Upper lobe of right lung (tissue), 1 donor: ENCODE measurements around the gene PSMC2. TPM values are rescaled to one million over a fixed set of nuclear protein-coding genes. Genes with fewer than 3 reads are reported as not detected.

Experiments
- ATAC-seq: fragments of 200-7000 bp; cut with Tn5 transposase; one replicate; pipeline ENCODE4 v1.9.1; 2020; ENCODE audit warnings: mild to moderate bottlenecking, moderate library complexity
- DNase-seq: peaks from one replicate; pipeline ENCODE4 v3.0.0-alpha.2; 2020
- H3K27ac ChIP-seq: fragments of 200-600 bp; one replicate; pipeline ENCODE4 v1.8.0; 2022
- H3K27me3 ChIP-seq: fragments of 200-600 bp; one replicate; pipeline ENCODE4 v1.8.0; 2022; ENCODE audit warnings: mild to moderate bottlenecking
- H3K36me3 ChIP-seq: fragments of 200-600 bp; one replicate; pipeline ENCODE4 v1.8.0; 2022
- H3K4me1 ChIP-seq: fragments of 200-600 bp; one replicate; pipeline ENCODE4 v1.8.0; 2022
- H3K4me3 ChIP-seq: fragments of 200-600 bp; one replicate; pipeline ENCODE4 v1.8.0; 2022; ENCODE audit warnings: mild to moderate bottlenecking
- H3K9me3 ChIP-seq: fragments of 200-600 bp; one replicate; pipeline ENCODE4 v1.8.0; 2022
- intact Hi-C: fragments of 100-400 bp; cut with DNase I; formaldehyde crosslinking; loops from one replicate; pipeline ENCODE4 v1.11.0; 2022
- total RNA-seq: library from RNA; stranded (reverse); fragmentation: NEBNext Ultra II Directional; extraction: Animal tissue kit (Norgen Biotek cat#: 25700); gene quantifications from one replicate; pipeline ENCODE4 v1.2.1, GENCODE V29; 2021
- TF ChIP-seq, protein P1 (sequence below): fragments of 200-600 bp; IDR thresholded peaks from one replicate; pipeline ENCODE4 v1.8.0; 2022; ENCODE audit warnings: antibody characterized with exemption
- donor health status: DM: no; HTN: yes; CAD: no; lungs with severe emphysema.

Gene PSMC2
- total RNA-seq, 1 donor from 2014 or later, result 97.6 TPM

DNA sequence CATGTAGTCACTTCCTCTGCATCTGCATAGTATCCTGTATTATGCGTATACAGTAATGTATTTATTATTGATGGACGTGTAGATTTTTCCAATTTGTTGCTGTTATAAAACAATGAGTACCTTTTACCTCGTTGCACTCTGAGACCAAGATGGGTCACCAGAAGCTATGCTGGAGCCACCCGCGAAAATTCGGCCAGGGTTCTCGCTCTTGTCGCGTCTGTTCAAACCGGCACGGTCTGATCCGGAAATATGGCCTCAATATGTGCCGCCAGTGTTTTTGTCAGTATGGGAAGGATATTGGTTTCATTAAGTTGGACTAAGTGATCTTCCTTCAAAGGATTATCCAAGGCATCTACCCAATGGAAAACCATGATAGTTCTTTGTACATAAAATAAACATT, 1.0 kb downstream of the PSMC2 start:
- Histone ChIP-seq H3K36me3 (peaks cover 11% of the 10 kb centered on the region), H3K4me3 (peak overlapping the region; percentile 83), H3K4me1 (peaks cover 42% of the 10 kb centered on the region), H3K27me3 (no peaks in the 10 kb centered on the region), H3K9me3 (no peaks in the 10 kb centered on the region), H3K27ac (peak overlapping the region; percentile 91)
- DNase-seq (no peak), ATAC-seq (no peak)
- intact Hi-C loops, result no loop called here
- TF ChIP-seq, protein P1, sequence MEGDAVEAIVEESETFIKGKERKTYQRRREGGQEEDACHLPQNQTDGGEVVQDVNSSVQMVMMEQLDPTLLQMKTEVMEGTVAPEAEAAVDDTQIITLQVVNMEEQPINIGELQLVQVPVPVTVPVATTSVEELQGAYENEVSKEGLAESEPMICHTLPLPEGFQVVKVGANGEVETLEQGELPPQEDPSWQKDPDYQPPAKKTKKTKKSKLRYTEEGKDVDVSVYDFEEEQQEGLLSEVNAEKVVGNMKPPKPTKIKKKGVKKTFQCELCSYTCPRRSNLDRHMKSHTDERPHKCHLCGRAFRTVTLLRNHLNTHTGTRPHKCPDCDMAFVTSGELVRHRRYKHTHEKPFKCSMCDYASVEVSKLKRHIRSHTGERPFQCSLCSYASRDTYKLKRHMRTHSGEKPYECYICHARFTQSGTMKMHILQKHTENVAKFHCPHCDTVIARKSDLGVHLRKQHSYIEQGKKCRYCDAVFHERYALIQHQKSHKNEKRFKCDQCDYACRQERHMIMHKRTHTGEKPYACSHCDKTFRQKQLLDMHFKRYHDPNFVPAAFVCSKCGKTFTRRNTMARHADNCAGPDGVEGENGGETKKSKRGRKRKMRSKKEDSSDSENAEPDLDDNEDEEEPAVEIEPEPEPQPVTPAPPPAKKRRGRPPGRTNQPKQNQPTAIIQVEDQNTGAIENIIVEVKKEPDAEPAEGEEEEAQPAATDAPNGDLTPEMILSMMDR, result no peak

DNA sequence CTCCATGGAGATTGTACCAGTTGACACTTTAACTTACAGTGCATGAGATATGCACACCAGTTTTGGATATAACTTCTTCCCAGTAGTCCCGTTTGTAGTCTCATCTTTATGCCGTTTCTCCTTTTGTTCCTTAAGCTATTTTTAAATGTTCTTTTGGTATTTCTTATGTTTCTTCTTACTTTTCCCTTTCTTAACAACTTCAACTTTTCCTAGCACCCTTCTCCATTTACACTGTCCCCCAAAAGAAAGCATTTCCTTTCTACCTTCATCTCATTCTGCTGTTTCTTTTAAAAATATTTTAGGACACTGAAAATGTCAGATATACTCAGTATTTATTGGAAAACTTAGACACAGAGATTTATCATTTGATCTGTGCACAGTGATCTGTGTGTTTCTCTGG, 1.5 kb downstream of the PSMC2 start:
- intact Hi-C loops, result no loop called here
- Histone ChIP-seq H3K36me3 (peaks cover 15% of the 10 kb centered on the region), H3K9me3 (no peaks in the 10 kb centered on the region), H3K4me3 (peak overlapping the region; percentile 83), H3K27ac (no peak overlapping the region), H3K27me3 (no peaks in the 10 kb centered on the region), H3K4me1 (peaks cover 39% of the 10 kb centered on the region)
- TF ChIP-seq, protein P1, result no peak
- ATAC-seq (no peak), DNase-seq (no peak)

DNA sequence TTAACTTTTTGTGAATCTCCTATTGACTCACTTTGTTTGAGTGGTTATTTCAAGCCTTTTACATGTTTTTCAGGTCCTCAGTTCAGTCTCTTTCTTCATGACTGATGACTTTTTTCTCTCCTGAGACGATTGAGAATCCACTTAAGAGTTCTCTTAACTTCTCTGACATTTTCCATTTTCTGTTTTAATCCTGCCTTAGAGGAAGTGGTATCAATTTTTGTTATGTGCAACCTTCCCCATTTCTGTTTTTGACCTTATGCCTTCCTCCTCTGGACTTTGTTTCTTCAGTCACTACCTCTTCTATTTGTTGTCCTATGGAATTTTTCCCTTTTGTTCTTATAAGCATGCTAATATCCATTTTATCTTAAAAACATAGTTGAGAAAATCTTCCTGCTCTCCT, 2.4 kb downstream of the PSMC2 start:
- peak overlapping the region; percentile 83 for H3K4me3 ChIP-seq
- H3K36me3 ChIP-seq, result peaks cover 20% of the 10 kb centered on the region
- DNase-seq, result no peak
- TF ChIP-seq, protein P1, result no peak
- intact Hi-C loops, result no loop called here
- H3K4me1 ChIP-seq, result peaks cover 39% of the 10 kb centered on the region
- no peak for ATAC-seq
- no peaks in the 10 kb centered on the region for H3K27me3 ChIP-seq
- H3K9me3 ChIP-seq, result no peaks in the 10 kb centered on the region
- no peak overlapping the region for H3K27ac ChIP-seq

DNA sequence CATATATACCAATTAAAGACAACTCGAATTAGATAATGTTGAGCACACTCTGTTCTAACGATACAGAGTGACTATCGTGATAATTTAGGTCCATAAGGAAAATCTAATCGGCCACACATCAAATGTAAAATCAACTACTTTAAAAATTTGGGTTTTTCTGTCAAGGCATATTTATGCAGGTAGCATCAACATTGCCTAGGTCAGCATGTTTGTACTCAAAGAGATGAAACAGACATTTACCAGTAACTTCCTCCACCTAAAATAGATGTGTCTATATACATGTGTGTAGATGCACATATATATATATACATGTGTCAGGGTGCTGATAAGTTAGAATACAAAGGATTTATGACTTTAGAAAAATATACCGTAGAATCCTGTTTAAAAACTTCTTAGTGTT, 22.0 kb downstream of the PSMC2 start:
- ATAC-seq (no peak), DNase-seq (no peak)
- intact Hi-C loops, result no loop called here
- H3K9me3 ChIP-seq, result no peaks in the 10 kb centered on the region
- TF ChIP-seq, protein P1, result no peak
- peaks cover 55% of the 10 kb centered on the region for H3K36me3 ChIP-seq
- no peak overlapping the region for H3K4me3 ChIP-seq
- no peaks in the 10 kb centered on the region for H3K4me1 ChIP-seq
- H3K27me3 ChIP-seq, result no peaks in the 10 kb centered on the region
- H3K27ac ChIP-seq, result no peak overlapping the region

DNA sequence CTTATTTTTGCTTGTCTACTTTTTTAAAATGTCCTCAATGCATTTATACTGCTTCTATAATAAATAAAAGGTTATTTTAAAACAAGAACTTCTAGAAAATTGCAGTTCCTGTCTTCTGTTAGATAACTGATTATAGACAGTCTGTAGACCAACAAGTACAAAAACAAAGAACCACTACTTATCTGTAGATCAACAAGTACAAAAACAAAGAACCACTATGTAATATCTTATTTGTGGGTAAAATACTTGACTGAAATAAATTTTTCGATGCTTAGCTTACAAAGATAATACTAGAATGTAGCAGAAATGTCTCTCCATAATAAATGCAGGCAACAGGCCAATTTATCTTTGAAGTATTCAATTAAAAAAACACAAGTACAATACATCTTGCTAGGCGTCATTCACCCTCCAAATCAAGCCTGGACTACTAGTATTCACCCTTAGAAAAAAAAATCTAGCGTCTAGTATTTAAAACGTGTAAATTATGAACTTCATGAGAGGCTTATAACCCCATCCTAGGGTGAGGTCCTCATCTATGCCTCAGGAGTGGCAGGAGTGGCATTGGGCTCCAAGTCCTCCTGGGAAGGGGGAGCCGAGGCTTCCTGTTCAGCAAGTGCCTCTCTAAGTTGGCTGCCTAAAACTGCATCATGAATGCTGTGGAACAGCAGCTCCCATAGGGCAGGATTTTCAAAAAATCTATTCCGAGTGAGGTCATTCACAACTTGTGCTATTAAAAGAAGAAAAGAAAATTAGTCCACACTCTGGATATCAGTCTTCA, 26.6 kb downstream of the PSMC2 start:
- no peaks in the 10 kb centered on the region for H3K9me3 ChIP-seq
- intact Hi-C loops, result no loop called here
- TF ChIP-seq, protein P1, result no peak
- H3K4me3 ChIP-seq, result no peak overlapping the region
- DNase-seq (no peak), ATAC-seq (no peak)
- H3K36me3 ChIP-seq, result peaks cover 8% of the 10 kb centered on the region
- H3K27ac ChIP-seq, result no peak overlapping the region
- H3K4me1 ChIP-seq, result no peaks in the 10 kb centered on the region
- H3K27me3 ChIP-seq, result no peaks in the 10 kb centered on the region
